Measurements from ENCODE around the gene GOLGA6L9.

GRCh38 chr15:82393671-82394070 lies 35.9 kb upstream of the GOLGA6L9 start:
- TF ChIP-seq, protein P1, sequence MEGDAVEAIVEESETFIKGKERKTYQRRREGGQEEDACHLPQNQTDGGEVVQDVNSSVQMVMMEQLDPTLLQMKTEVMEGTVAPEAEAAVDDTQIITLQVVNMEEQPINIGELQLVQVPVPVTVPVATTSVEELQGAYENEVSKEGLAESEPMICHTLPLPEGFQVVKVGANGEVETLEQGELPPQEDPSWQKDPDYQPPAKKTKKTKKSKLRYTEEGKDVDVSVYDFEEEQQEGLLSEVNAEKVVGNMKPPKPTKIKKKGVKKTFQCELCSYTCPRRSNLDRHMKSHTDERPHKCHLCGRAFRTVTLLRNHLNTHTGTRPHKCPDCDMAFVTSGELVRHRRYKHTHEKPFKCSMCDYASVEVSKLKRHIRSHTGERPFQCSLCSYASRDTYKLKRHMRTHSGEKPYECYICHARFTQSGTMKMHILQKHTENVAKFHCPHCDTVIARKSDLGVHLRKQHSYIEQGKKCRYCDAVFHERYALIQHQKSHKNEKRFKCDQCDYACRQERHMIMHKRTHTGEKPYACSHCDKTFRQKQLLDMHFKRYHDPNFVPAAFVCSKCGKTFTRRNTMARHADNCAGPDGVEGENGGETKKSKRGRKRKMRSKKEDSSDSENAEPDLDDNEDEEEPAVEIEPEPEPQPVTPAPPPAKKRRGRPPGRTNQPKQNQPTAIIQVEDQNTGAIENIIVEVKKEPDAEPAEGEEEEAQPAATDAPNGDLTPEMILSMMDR (IDR thresholded peaks at IDR 0.05): no peak
- no peak for TF ChIP-seq POLR2A (IDR thresholded peaks at IDR 0.05)
